WTC11 (cell line): ENCODE data around the gene PTPRT.

Experiments used
- CTCF ChIP-seq: fragments of 200-600 bp; IDR thresholded peaks from 2 replicates; pipeline ENCODE4 v1.8.0; 2022; ENCODE audit warnings: antibody characterized with exemption
- ESRRA ChIP-seq: sonication (generic); formaldehyde crosslinking; IDR thresholded peaks from 2 replicates; pipeline ENCODE4 v1.8.1; 2022; ENCODE audit warnings: mild to moderate bottlenecking, missing genetic modification reagents, borderline replicate concordance
- IRF2 ChIP-seq: sonication (generic); formaldehyde crosslinking; IDR thresholded peaks from 2 replicates; pipeline ENCODE4 v1.8.0; 2022; ENCODE audit warnings: low read depth, missing genetic modification reagents, borderline replicate concordance

GRCh38 chr20:43190332-43190953 is 737 bp upstream of the PTPRT start:
- TF ChIP-seq CTCF (no peak), ESRRA (CRISPR knock-in tag) (no peak), IRF2 (no peak)
